Suprapubic skin (tissue), 4 donors: ENCODE measurements around the gene ACACB.

Source experiments
- POLR2A ChIP-seq, 2 donors: fragments of 450-650 bp; IDR thresholded peaks; one replicate each; pipeline ENCODE4 v1.6.1; 2017; ENCODE audit warnings: antibody characterized with exemption in 2 of 2, mild to moderate bottlenecking in 2 of 2, moderate library complexity in 2 of 2
- POLR2AphosphoS5 ChIP-seq, 3 donors: sonication (generic); formaldehyde crosslinking; IDR thresholded peaks; one replicate each; pipeline ENCODE4 v1.6.1; 2017; ENCODE audit warnings: antibody characterized with exemption in 3 of 3
- TF ChIP-seq, protein P1 (sequence below), 2 donors: fragments of 200-600 bp in 1 of 2; fragments of 450-650 bp in 1 of 2; sonication (generic) in 1 of 2; IDR thresholded peaks; one replicate each; pipeline ENCODE4 v1.5.1; 2016 to 2019; ENCODE audit warnings: antibody characterized with exemption in 2 of 2, mild to moderate bottlenecking in 1 of 2, moderate library complexity in 1 of 2

DNA sequence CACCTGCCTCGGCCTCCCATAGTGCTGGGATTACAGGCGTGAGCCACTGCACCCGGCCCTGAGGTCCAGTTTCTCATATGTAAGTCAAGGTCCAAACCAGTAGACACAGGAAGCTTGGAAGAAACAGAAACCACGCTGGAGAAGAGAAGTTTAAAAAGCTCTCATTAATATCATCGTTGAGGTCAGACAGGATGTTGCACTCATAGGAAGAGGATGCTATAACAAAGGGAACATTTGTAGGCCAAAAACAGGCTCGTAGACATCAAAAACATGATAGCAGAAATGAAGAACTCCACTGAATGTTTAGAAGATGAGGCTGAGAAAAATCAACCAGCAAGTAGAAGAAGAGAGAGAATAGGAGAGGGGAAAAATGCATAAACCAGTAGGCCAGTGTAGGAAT lies 46.8 kb downstream of the ACACB start:
- TF ChIP-seq POLR2A (IDR thresholded peaks at IDR 0.05), result no peak
- TF ChIP-seq, protein P1, sequence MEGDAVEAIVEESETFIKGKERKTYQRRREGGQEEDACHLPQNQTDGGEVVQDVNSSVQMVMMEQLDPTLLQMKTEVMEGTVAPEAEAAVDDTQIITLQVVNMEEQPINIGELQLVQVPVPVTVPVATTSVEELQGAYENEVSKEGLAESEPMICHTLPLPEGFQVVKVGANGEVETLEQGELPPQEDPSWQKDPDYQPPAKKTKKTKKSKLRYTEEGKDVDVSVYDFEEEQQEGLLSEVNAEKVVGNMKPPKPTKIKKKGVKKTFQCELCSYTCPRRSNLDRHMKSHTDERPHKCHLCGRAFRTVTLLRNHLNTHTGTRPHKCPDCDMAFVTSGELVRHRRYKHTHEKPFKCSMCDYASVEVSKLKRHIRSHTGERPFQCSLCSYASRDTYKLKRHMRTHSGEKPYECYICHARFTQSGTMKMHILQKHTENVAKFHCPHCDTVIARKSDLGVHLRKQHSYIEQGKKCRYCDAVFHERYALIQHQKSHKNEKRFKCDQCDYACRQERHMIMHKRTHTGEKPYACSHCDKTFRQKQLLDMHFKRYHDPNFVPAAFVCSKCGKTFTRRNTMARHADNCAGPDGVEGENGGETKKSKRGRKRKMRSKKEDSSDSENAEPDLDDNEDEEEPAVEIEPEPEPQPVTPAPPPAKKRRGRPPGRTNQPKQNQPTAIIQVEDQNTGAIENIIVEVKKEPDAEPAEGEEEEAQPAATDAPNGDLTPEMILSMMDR (IDR thresholded peaks at IDR 0.05), result no peak
- no peak for TF ChIP-seq POLR2AphosphoS5 (IDR thresholded peaks at IDR 0.05)
